Right lobe of liver (tissue), 4 donors: ENCODE data around the gene MDFIC.

Experiments
- CTCF ChIP-seq, 4 donors: fragments of 200-600 bp in 3 of 4; fragments of 450-650 bp in 1 of 4; IDR thresholded peaks; one replicate each; pipeline versions ENCODE4 v1.5.1 to v1.8.0; 2016 to 2022; ENCODE audit warnings: antibody characterized with exemption in 4 of 4, mild to moderate bottlenecking in 2 of 4
- POLR2A ChIP-seq: fragments of 450-650 bp; IDR thresholded peaks from one replicate; pipeline ENCODE4 v1.6.1; 2017; ENCODE audit warnings: antibody characterized with exemption, mild to moderate bottlenecking
- donor health status: DM: no; HTN: no; CAD: no.
- donor health status: DM: no; HTN: no; CAD: no.
- donor health status: DM: no; HTN: yes; CAD: no.

GRCh38 chr7:115032715-115033703 lies 111.1 kb downstream of the MDFIC start:
- TF ChIP-seq POLR2A (no peak), CTCF (IDR thresholded peaks at IDR 0.05) (no peak)
